Activated T-helper 1 cell treated with anti-CD3 and anti-CD28 coated beads, Interleukin-12 subunit alpha, Interleukin-12 subunit beta, Interleukin-2, Interleukin-4 antibody, amounts not matched to agents 30 ng/mL and 10 ng/mL and 1 ng/mL, durations not matched to agents 14 hours and 24 hours and 36 hours (primary cell): Measurements from ENCODE around the gene SYT15B. TPM values are rescaled to one million over a fixed set of nuclear protein-coding genes. Genes with fewer than 3 reads are reported as not detected.
"Not testable (repeated sequence)": the region's sequence is repeated elsewhere in the genome, so short reads cannot be mapped to it uniquely, and the experiment has no call there.

ENCODE experiments used
- DNase-seq: peaks from one replicate; pipeline ENCODE4 v3.0.0; 2021; ENCODE audit warnings: low spot score
- H3K27ac Mint-ChIP-seq: one replicate; pipeline ENCODE4 v1.8.0; 2021; ENCODE audit warnings: mild to moderate bottlenecking, mixed read lengths
- H3K27me3 Mint-ChIP-seq: one replicate; pipeline ENCODE4 v1.8.0; 2022; ENCODE audit warnings: mild to moderate bottlenecking, moderate library complexity, mixed read lengths; ENCODE audit not compliant: insufficient read depth
- H3K36me3 Mint-ChIP-seq: one replicate; pipeline ENCODE4 v1.8.0; 2021; ENCODE audit warnings: low read depth, mixed read lengths
- H3K4me1 Mint-ChIP-seq: one replicate; pipeline ENCODE4 v1.8.0; 2021; ENCODE audit warnings: low read depth, mixed read lengths
- H3K4me3 Mint-ChIP-seq: one replicate; pipeline ENCODE4 v1.8.0; 2021; ENCODE audit warnings: mild to moderate bottlenecking, moderate library complexity, mixed read lengths
- H3K9me3 Mint-ChIP-seq: one replicate; pipeline ENCODE4 v1.8.0; 2021; ENCODE audit warnings: mixed read lengths
- intact Hi-C: fragments of 100-400 bp; cut with micrococcal nuclease; formaldehyde crosslinking; loops from one replicate; pipeline ENCODE4 v1.15.1; 2024
- total RNA-seq: library from RNA; stranded (reverse); gene quantifications from 2 replicates; pipeline ENCODE4 v1.2.3, GENCODE V29; 2022

Gene SYT15B
- total RNA-seq = 0.15 and 0.23 TPM in 2 replicates

GRCh38 chr10:47763554-47764175 lies at the start of gene SYT15B:
Gene SYT15B (minus strand): TSS chr10:47763592. CDS start chr10:47762640, 952 bp downstream.
- DNase-seq, H3K4me3 Mint-ChIP-seq, intact Hi-C loops, H3K27ac Mint-ChIP-seq, H3K9me3 Mint-ChIP-seq, H3K36me3 Mint-ChIP-seq, H3K4me1 Mint-ChIP-seq, H3K27me3 Mint-ChIP-seq: not testable (repeated sequence)

- H3K9me3 Mint-ChIP-seq, H3K4me3 Mint-ChIP-seq, H3K27ac Mint-ChIP-seq, H3K4me1 Mint-ChIP-seq, DNase-seq, H3K36me3 Mint-ChIP-seq, intact Hi-C loops, H3K27me3 Mint-ChIP-seq: not testable (repeated sequence)
Measured at GRCh38 chr10:47779590-47779989, 16.2 kb upstream of the SYT15B start.

GRCh38 chr10:47775361-47776231 lies 12.2 kb upstream of the SYT15B start:
- H3K9me3 Mint-ChIP-seq, H3K4me1 Mint-ChIP-seq, H3K4me3 Mint-ChIP-seq, DNase-seq, H3K27me3 Mint-ChIP-seq, H3K36me3 Mint-ChIP-seq, H3K27ac Mint-ChIP-seq, intact Hi-C loops: not testable (repeated sequence)

GRCh38 chr10:47770745-47771144 lies 7.4 kb upstream of the SYT15B start:
- H3K27ac Mint-ChIP-seq, intact Hi-C loops, DNase-seq, H3K4me1 Mint-ChIP-seq, H3K27me3 Mint-ChIP-seq, H3K9me3 Mint-ChIP-seq, H3K4me3 Mint-ChIP-seq, H3K36me3 Mint-ChIP-seq: not testable (repeated sequence)

GRCh38 chr10:47768578-47769115 lies 5.3 kb upstream of the SYT15B start:
- H3K27ac Mint-ChIP-seq, intact Hi-C loops, DNase-seq, H3K27me3 Mint-ChIP-seq, H3K4me1 Mint-ChIP-seq, H3K9me3 Mint-ChIP-seq, H3K4me3 Mint-ChIP-seq, H3K36me3 Mint-ChIP-seq: not testable (repeated sequence)

GRCh38 chr10:47768085-47768484 lies 4.7 kb upstream of the SYT15B start:
- DNase-seq, H3K9me3 Mint-ChIP-seq, H3K4me1 Mint-ChIP-seq, H3K27me3 Mint-ChIP-seq, H3K4me3 Mint-ChIP-seq, H3K27ac Mint-ChIP-seq, intact Hi-C loops, H3K36me3 Mint-ChIP-seq: not testable (repeated sequence)

GRCh38 chr10:47767236-47767635 lies 3.8 kb upstream of the SYT15B start:
- H3K4me3 Mint-ChIP-seq, intact Hi-C loops: not testable (repeated sequence)

GRCh38 chr10:47765232-47765631 lies 1.8 kb upstream of the SYT15B start:
- H3K4me3 Mint-ChIP-seq, H3K9me3 Mint-ChIP-seq, H3K27me3 Mint-ChIP-seq, H3K4me1 Mint-ChIP-seq, intact Hi-C loops, H3K27ac Mint-ChIP-seq, DNase-seq, H3K36me3 Mint-ChIP-seq: not testable (repeated sequence)

More at GRCh38 chr10:47767236-47767635, 3.8 kb upstream of the SYT15B start:
- H3K9me3 Mint-ChIP-seq, H3K27me3 Mint-ChIP-seq, DNase-seq, H3K27ac Mint-ChIP-seq, H3K4me1 Mint-ChIP-seq, H3K36me3 Mint-ChIP-seq: not testable (repeated sequence)

GRCh38 chr10:47762674-47763553 lies 478 bp downstream of the SYT15B start:
- H3K4me3 Mint-ChIP-seq, H3K27me3 Mint-ChIP-seq, intact Hi-C loops, DNase-seq, H3K4me1 Mint-ChIP-seq, H3K27ac Mint-ChIP-seq, H3K36me3 Mint-ChIP-seq, H3K9me3 Mint-ChIP-seq: not testable (repeated sequence)

- H3K27ac Mint-ChIP-seq, H3K4me3 Mint-ChIP-seq, intact Hi-C loops, DNase-seq, H3K36me3 Mint-ChIP-seq, H3K4me1 Mint-ChIP-seq, H3K9me3 Mint-ChIP-seq, H3K27me3 Mint-ChIP-seq: not testable (repeated sequence)
Measured at GRCh38 chr10:47758855-47759254, 4.5 kb downstream of the SYT15B start.

- intact Hi-C loops, H3K4me3 Mint-ChIP-seq, H3K27me3 Mint-ChIP-seq, DNase-seq, H3K36me3 Mint-ChIP-seq, H3K4me1 Mint-ChIP-seq, H3K27ac Mint-ChIP-seq, H3K9me3 Mint-ChIP-seq: not testable (repeated sequence)
Measured at GRCh38 chr10:47756169-47756568, 7.2 kb downstream of the SYT15B start.

GRCh38 chr10:47753871-47754270 lies 9.5 kb downstream of the SYT15B start:
- H3K9me3 Mint-ChIP-seq, H3K36me3 Mint-ChIP-seq, DNase-seq, H3K4me1 Mint-ChIP-seq, H3K27ac Mint-ChIP-seq, intact Hi-C loops, H3K4me3 Mint-ChIP-seq, H3K27me3 Mint-ChIP-seq: not testable (repeated sequence)
